Measurements from ENCODE around the gene CCNK. TPM values are rescaled to one million over a fixed set of nuclear protein-coding genes. Genes with fewer than 3 reads are reported as not detected.

The CCNK gene
- polyA plus RNA-seq, 2 of the 4 experiments (the other 2 are of a cell fraction), result 22.7 to 46.6 TPM

DNA sequence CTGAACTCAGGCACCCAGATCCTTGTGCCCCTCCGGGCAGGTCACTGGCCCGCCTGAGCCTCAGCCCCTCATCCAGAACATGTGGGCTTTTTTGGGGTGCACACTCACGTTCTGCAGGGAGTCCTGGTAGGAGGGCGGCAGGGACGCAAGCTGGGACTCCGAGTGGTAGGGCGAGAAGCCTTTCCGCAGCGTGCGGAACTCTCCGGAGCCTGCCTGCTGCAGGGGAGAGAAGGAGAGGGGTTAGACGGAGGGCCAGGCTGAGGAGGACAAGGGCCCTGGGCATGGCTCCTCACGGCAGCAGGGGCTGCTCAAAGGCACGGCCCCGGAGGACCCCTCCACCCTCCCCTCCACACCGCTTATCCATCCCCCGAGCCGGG lies 40.8 kb downstream of the CCNK start (continued):
- TF ChIP-seq CHD4 (IDR thresholded peaks at IDR 0.05; ENCODE audit: borderline replicate concordance), result no peak

DNA sequence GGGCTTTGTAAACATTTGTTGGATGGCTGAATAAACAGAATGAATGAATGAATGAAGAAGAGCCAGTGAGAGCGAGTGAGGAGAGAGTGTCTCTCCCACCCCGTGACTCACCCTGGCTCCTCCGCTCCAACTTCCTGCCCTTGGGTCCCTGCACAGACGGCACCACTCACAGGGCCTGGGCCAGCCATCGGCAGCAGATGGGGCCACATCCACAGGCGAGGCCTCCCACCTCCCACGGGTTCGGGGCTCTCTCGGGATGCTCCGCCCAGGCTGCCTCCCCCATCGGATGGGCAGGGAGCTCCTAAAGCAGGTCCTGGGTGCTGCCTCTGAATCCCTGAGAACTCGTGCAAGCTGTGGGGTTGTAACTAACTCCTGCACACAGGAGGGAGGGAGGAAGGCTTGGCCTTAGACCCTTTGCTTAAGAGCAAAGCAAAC lies 41.3 kb downstream of the CCNK start:
- ATAC-seq, result peak; percentile 46 to 68
- peak overlapping the region; percentile 84 for H3K4me2 ChIP-seq
- H3K9me3 ChIP-seq, result no peaks in the 10 kb centered on the region
- TF ChIP-seq NFE2L2 (conservative IDR thresholded peaks at IDR 0.05; ENCODE audit: low read length), result no peak
- TF ChIP-seq, protein P1, sequence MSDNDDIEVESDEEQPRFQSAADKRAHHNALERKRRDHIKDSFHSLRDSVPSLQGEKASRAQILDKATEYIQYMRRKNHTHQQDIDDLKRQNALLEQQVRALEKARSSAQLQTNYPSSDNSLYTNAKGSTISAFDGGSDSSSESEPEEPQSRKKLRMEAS (IDR thresholded peaks at IDR 0.05), result no peak
- TF ChIP-seq RAD21 (conservative IDR thresholded peaks at IDR 0.05 in 1 of 2, IDR thresholded peaks at IDR 0.05 in 1 of 2), result no peak; a peak in 1 of 5 replicates
- TF ChIP-seq, protein P2, sequence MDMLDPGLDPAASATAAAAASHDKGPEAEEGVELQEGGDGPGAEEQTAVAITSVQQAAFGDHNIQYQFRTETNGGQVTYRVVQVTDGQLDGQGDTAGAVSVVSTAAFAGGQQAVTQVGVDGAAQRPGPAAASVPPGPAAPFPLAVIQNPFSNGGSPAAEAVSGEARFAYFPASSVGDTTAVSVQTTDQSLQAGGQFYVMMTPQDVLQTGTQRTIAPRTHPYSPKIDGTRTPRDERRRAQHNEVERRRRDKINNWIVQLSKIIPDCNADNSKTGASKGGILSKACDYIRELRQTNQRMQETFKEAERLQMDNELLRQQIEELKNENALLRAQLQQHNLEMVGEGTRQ (IDR thresholded peaks at IDR 0.05), result no peak; the same call in 1 of the 2 replicates
- no peak for TF ChIP-seq EP300 (IDR thresholded peaks at IDR 0.05)
- TF ChIP-seq FOSL2 (IDR thresholded peaks at IDR 0.05), result no peak
- peak; percentile 69 for TF ChIP-seq FOSL2 (CRISPR knock-in tag; IDR thresholded peaks at IDR 0.05)
- 6% methylated on average over 8 of the region's 12 CpGs for WGBS (ENCODE audit: missing lambda C conversion rate)
- 0 out of 3 replicates have a peak overlapping the region, but pooled peaks have one; percentile 14 for H3K4me3 ChIP-seq
- FAIRE-seq, result no peak
- peak overlapping the region; percentile 77 to 90 for H3K27ac ChIP-seq
- peak; percentile 53 to 55 for DNase-seq (ENCODE audit: low read depth in 1 of 2, low spot score in 1 of 2)
- ChIA-PET CTCF (interaction anchor here (0.8 to 8.7 kb wide), 10 partner anchors 10 to 144 kb away, joined by 3 to 105 read pairs (median 8); no protein-coding TSS in a partner anchor), POLR2A (no interaction called here)
- H3K4me1 ChIP-seq, result peaks cover 53% of the 10 kb centered on the region

DNA sequence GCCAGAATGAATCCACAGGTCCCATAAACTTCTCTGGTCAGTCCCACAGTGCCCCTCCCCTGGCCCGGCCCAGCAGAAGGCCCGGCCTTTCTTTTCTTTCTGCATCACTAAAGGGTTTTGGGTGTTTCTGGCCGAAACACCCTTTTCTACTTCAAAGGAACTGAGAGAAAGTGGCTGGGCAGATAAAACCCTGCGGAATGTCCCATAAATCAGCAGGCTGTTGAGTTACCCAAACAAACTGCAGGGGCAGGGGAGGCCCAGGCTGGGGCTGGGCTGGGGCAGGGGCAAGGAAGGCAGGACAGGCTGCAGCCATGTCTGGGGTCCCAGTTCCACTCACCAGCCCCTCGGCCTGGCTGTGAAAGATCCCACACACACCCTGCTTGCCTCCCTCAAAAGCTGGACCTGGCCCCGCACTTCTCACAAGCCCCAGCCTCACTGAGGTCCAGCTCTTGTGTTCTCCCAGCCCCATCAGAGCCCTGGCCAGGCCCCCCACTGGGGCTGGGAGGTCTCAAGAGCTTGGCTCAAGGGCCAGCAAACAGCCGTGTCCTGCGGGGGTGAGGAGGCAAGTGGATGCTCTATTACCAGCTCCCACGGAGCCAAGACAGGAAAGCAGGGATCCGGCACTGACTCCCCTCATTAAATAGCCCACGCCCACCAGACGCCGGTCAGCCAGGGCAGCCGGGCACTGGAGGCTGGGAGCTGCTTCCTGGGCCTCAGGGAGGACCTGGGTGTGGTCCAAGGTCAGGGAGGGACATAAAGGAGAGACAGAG lies 41.9 kb downstream of the CCNK start:
- H3K9me3 ChIP-seq, result no peaks in the 10 kb centered on the region
- H3K4me1 ChIP-seq, result peaks cover 60% of the 10 kb centered on the region
- peak overlapping the region; percentile 14; the same call in 1 of the 3 replicates for H3K4me3 ChIP-seq
- WGBS (ENCODE audit: missing lambda C conversion rate), result 24% methylated on average over 11 of the region's 14 CpGs
- FAIRE-seq (no peak), ATAC-seq (peak in 1 of 2 experiments; percentile 9; a peak in 3 of 6 replicates), DNase-seq (ENCODE audit: low read depth in 1 of 2, low spot score in 1 of 2) (no peak)
- peak overlapping the region; percentile 77 to 90 for H3K27ac ChIP-seq
- TF ChIP-seq, protein P3, sequence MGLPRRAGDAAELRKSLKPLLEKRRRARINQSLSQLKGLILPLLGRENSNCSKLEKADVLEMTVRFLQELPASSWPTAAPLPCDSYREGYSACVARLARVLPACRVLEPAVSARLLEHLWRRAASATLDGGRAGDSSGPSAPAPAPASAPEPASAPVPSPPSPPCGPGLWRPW (IDR thresholded peaks at IDR 0.05), result no peak
- TF ChIP-seq JUN (IDR thresholded peaks at IDR 0.05), result 0 out of 5 replicates have a peak, but pooled peaks of 1 of the 2 experiments have one; percentile 23
- peak overlapping the region; percentile 84 for H3K4me2 ChIP-seq
- ChIA-PET CTCF (interaction anchor here (0.8 to 8.7 kb wide), 13 partner anchors 10 to 143 kb away, joined by 3 to 105 read pairs (median 10); no protein-coding TSS in a partner anchor), POLR2A (interaction anchor here (1.0 kb wide), 1 partner anchor 42 kb away, joined by 3 read pairs; the partner anchor contains the start of gene SETD3)

DNA sequence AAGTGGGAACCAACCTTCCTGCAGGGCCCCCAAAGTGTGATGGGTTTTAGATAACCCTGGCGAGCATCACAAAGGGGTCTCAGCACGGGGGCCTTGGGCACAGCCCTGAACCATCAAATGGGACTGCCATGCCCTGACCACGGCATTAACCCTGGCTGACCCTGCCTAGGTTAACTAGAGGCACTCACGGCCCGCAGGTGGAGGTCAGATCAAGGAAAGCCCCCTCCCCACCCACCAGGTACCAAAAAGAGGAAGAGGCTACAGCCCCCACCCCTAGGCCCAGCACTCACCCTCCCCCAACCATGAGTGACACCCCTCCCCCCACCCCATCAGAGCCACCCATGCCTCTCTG lies 42.5 kb downstream of the CCNK start:
- WGBS (ENCODE audit: missing lambda C conversion rate), result 82% methylated on average over 3 of the region's 5 CpGs
- H3K4me2 ChIP-seq, result peak overlapping the region; percentile 84

More for the DNA sequence above, 42.5 kb downstream of the CCNK start:
- Histone ChIP-seq H3K27ac (peak overlapping the region; percentile 77 to 90), H3K4me3 (no peak overlapping the region), H3K4me1 (peaks cover 59% of the 10 kb centered on the region), H3K9me3 (no peaks in the 10 kb centered on the region)
- ChIA-PET POLR2A (interaction anchor here (1.0 kb wide), 1 partner anchor 43 kb away, joined by 3 read pairs; the partner anchor contains the start of gene SETD3), CTCF (interaction anchor here (0.8 to 8.7 kb wide), 17 partner anchors 10 to 133 kb away, joined by 3 to 105 read pairs (median 8); no protein-coding TSS in a partner anchor)
- DNase-seq (ENCODE audit: low read depth in 1 of 2, low spot score in 1 of 2) (no peak), ATAC-seq (no peak), FAIRE-seq (no peak)
- TF ChIP-seq MAZ (IDR thresholded peaks at IDR 0.05; ENCODE audit: borderline replicate concordance, low read depth, low read length), result no peak
- TF ChIP-seq, protein P4, sequence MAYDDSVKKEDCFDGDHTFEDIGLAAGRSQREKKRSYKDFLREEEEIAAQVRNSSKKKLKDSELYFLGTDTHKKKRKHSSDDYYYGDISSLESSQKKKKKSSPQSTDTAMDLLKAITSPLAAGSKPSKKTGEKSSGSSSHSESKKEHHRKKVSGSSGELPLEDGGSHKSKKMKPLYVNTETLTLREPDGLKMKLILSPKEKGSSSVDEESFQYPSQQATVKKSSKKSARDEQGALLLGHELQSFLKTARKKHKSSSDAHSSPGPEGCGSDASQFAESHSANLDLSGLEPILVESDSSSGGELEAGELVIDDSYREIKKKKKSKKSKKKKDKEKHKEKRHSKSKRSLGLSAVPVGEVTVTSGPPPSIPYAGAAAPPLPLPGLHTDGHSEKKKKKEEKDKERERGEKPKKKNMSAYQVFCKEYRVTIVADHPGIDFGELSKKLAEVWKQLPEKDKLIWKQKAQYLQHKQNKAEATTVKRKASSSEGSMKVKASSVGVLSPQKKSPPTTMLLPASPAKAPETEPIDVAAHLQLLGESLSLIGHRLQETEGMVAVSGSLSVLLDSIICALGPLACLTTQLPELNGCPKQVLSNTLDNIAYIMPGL (CRISPR knock-in tag; IDR thresholded peaks at IDR 0.05; ENCODE audit: borderline replicate concordance), result no peak
- no peak for TF ChIP-seq TP53 (CRISPR knock-in tag; IDR thresholded peaks at IDR 0.05)
- no peak for TF ChIP-seq NPAS2 (CRISPR knock-in tag; IDR thresholded peaks at IDR 0.05; ENCODE audit: borderline replicate concordance)
- no peak for TF ChIP-seq NR3C1 (IDR thresholded peaks at IDR 0.05)
- no peak for TF ChIP-seq ESRRA (IDR thresholded peaks at IDR 0.05; ENCODE audit: borderline replicate concordance, low read length)
- TF ChIP-seq EHMT2 (IDR thresholded peaks at IDR 0.05; ENCODE audit: low read depth), result no peak
- TF ChIP-seq, protein P1 (IDR thresholded peaks at IDR 0.05), result no peak
- no peak for TF ChIP-seq NFE2L2 (conservative IDR thresholded peaks at IDR 0.05; ENCODE audit: low read length)
